HepG2 (cell line): Measurements from ENCODE around the gene SEMA4C. TPM values are rescaled to one million over a fixed set of nuclear protein-coding genes. Genes with fewer than 3 reads are reported as not detected.

ENCODE experiments used
- ATAC-seq: fragments of 200-7000 bp; cut with Tn5 transposase; 3 replicates; pipeline ENCODE4 v1.9.1; 2020; ENCODE audit warnings: mild to moderate bottlenecking, moderate library complexity
- BruUV-seq: library from RNA; stranded (reverse); fragments of 400-500 nt; replicated peaks from 2 replicates; lab custom pipeline; 2021; lab: Mats Ljungman, UMichigan
- CTCF ChIA-PET: fragments of 300-600 bp; formaldehyde crosslinking; extraction: SDS; loops from one replicate; lab custom pipeline; 2021; ENCODE audit warnings: low total read pairs, inconsistent platforms, low intra/inter-chr PET ratio; lab: Yijun Ruan, JAX
- POLR2A ChIA-PET: fragments of 350-600 bp; sonication (Branson Sonifier 250); formaldehyde crosslinking; loops from one replicate; lab custom pipeline; 2020; ENCODE audit warnings: antibody characterized with exemption, inconsistent platforms; lab: Yijun Ruan, JAX
- DNase-seq: peaks from one replicate; pipeline ENCODE4 v3.0.0-alpha.2; 2015; ENCODE audit warnings: low spot score
- FAIRE-seq: peaks from 3 replicates; lab custom pipeline; 2011; peaks lifted over from hg19 to GRCh38; lab: Jason Lieb, UNC
- H2AFZ ChIP-seq: one replicate; pipeline ENCODE4 v1.6.1; 2011; ENCODE audit warnings: low read length, inconsistent platforms
- H3K27ac ChIP-seq: fragments of 300-600 bp; 3 replicates; pipeline ENCODE4 v1.8.0; 2011; ENCODE audit warnings: mixed run types, mild to moderate bottlenecking, mixed read lengths, low read length, inconsistent platforms; ENCODE audit not compliant: insufficient read depth; ENCODE audit errors: extremely low read length
- H3K27me3 ChIP-seq, 2 experiments: fragments of 200-600 bp in 1 of 2; 2 replicates in 1 of 2; 3 replicates in 1 of 2; pipeline versions ENCODE4 v1.6.0 to v1.8.0; 2011; ENCODE audit warnings: low read length in 2 of 2, mild to moderate bottlenecking in 2 of 2, moderate library complexity in 2 of 2, inconsistent platforms in 1 of 2; ENCODE audit not compliant: insufficient read depth in 2 of 2, control insufficient read depth in 1 of 2
- H3K36me3 ChIP-seq, 2 experiments: fragments of 200-600 bp in 1 of 2; replicated peaks in 1 of 2; 2 replicates in 1 of 2; 3 replicates in 1 of 2; pipeline versions ENCODE4 v1.5.1 to v1.8.0; 2011; ENCODE audit warnings: low read length in 2 of 2, inconsistent platforms in 1 of 2; ENCODE audit not compliant: insufficient read depth in 2 of 2, control insufficient read depth in 1 of 2
- H3K4me1 ChIP-seq: 2 replicates; pipeline ENCODE4 v1.5.1; 2012; ENCODE audit warnings: low read length, inconsistent platforms; ENCODE audit not compliant: insufficient read depth
- H3K4me2 ChIP-seq: 2 replicates; pipeline ENCODE4 v1.6.0; 2011; ENCODE audit warnings: low read depth, low read length, inconsistent platforms
- H3K4me3 ChIP-seq, 3 experiments: fragments of 200-600 bp in 1 of 3; sonication (generic), shearing (Covaris generic) in 1 of 3; replicated peaks in 1 of 3; 2 replicates each; pipeline ENCODE4 v1.5.1; 2011 to 2016; ENCODE audit warnings: low read length in 3 of 3, inconsistent platforms in 2 of 3, low read depth in 2 of 3, mild to moderate bottlenecking in 2 of 3, control low read depth in 1 of 3, mixed read lengths in 1 of 3; ENCODE audit not compliant: insufficient read depth in 1 of 3
- H3K79me2 ChIP-seq: one replicate; pipeline ENCODE4 v1.6.1; 2011; ENCODE audit warnings: low read length, inconsistent platforms; ENCODE audit not compliant: insufficient read depth
- H3K9ac ChIP-seq: 2 replicates; pipeline ENCODE4 v1.6.0; 2011; ENCODE audit warnings: mild to moderate bottlenecking, low read depth, low read length, inconsistent platforms; ENCODE audit not compliant: insufficient read depth
- H3K9me3 ChIP-seq: 2 replicates; pipeline ENCODE4 v1.5.1; 2012; ENCODE audit warnings: mild to moderate bottlenecking, low read length
- H4K20me1 ChIP-seq: 2 replicates; pipeline ENCODE4 v1.6.0; 2011; ENCODE audit warnings: inconsistent platforms, mild to moderate bottlenecking, low read length, moderate library complexity; ENCODE audit not compliant: insufficient read depth
- AGO2 ChIP-seq: fragments of 200-400 bp; formaldehyde crosslinking; optimal IDR thresholded peaks from 2 replicates; pipeline ENCODE3; 2017; ENCODE audit warnings: mild to moderate bottlenecking, low read depth, low read length, moderate library complexity
- BCL6 ChIP-seq: IDR thresholded peaks from 2 replicates; pipeline ENCODE4 v1.6.1; 2016; ENCODE audit warnings: missing genetic modification reagents, missing compliant biosample characterization
- BHLHE40 ChIP-seq: IDR thresholded peaks from 2 replicates; pipeline ENCODE4 v1.6.1; 2011; ENCODE audit warnings: low read length, improper control_type of control experiment
- FUBP1 ChIP-seq: sonication (generic); formaldehyde crosslinking; IDR thresholded peaks from 2 replicates; pipeline ENCODE4 v1.5.1; 2020; ENCODE audit warnings: missing genetic modification reagents, mild to moderate bottlenecking, borderline replicate concordance
- GTF2F1 ChIP-seq: fragments of 150-350 bp; IDR thresholded peaks from 2 replicates; pipeline ENCODE4 v1.6.1; 2014; ENCODE audit warnings: low read length
- IRF2 ChIP-seq: IDR thresholded peaks from 2 replicates; pipeline ENCODE4 v1.6.1; 2018; ENCODE audit warnings: missing genetic modification reagents, missing compliant biosample characterization
- MLLT10 ChIP-seq: sonication (generic); formaldehyde crosslinking; IDR thresholded peaks from 2 replicates; pipeline ENCODE4 v1.4.0; 2020; ENCODE audit warnings: missing genetic modification reagents
- NFIC ChIP-seq: IDR thresholded peaks from 2 replicates; pipeline ENCODE4 v1.6.1; 2012; ENCODE audit warnings: mild to moderate bottlenecking, low read length, inconsistent platforms
- NFKBIZ ChIP-seq: IDR thresholded peaks from 2 replicates; pipeline ENCODE4 v1.6.1; 2018; ENCODE audit warnings: missing genetic modification reagents, missing compliant biosample characterization
- POLR2A ChIP-seq, 2 experiments: IDR thresholded peaks; 2 replicates each; pipeline ENCODE4 v1.6.1; 2011; ENCODE audit warnings: low read depth in 2 of 2, low read length in 2 of 2, mild to moderate bottlenecking in 1 of 2, moderate library complexity in 1 of 2; ENCODE audit not compliant: insufficient read depth in 1 of 2
- ZNF335 ChIP-seq: sonication (generic); formaldehyde crosslinking; IDR thresholded peaks from 2 replicates; pipeline ENCODE4 v1.4.0; 2020; ENCODE audit warnings: missing genetic modification reagents
- WGBS: methylation state at CpG from one replicate; pipeline ENCODE4 v1.1.6; 2017; ENCODE audit warnings: low lambda C conversion rate; 5-methylcytosine and 5-hydroxymethylcytosine counted together
- in situ Hi-C: cut with HindIII; loops from 2 replicates; pipeline ENCODE4 v1.10.0; 2017; ENCODE audit warnings: low pct_unique_long_range_greater_than_20kb; ENCODE audit not compliant: extremely low pct_ligation_motif_present
- intact Hi-C: fragments of 100-400 bp; cut with micrococcal nuclease; formaldehyde crosslinking; loops from one replicate; pipeline ENCODE4 v1.10.0; 2022; ENCODE audit not compliant: unreplicated experiment
- polyA plus RNA-seq, 8 experiments: library from polyadenylated mRNA; depleted of rRNA in 3 of 8; stranded (reverse) in 7 of 8; unstranded in 1 of 8; fragments of >200 nt; fragmentation: Illumina TruSeq in 4 of 8; extraction: Trizol in 4 of 8; gene quantifications; 2 replicates each; pipeline versions ENCODE4 v1.2.1 to v1.2.3, GENCODE V29; 2011 to 2016; ENCODE audit warnings: low read depth in 4 of 8, missing spikeins in 1 of 8, mixed read lengths in 1 of 8; ENCODE audit not compliant: insufficient read depth in 1 of 8
- total RNA-seq, 5 experiments: library from RNA; depleted of rRNA; stranded (reverse); fragments of >200 nt; fragmentation: Illumina TruSeq; extraction: Trizol; gene quantifications; 2 replicates each; pipeline ENCODE4 v1.2.3, GENCODE V29; 2016; ENCODE audit warnings: low read depth in 1 of 5

Gene SEMA4C
- total and polyA plus RNA-seq, 2 of the 13 experiments (the other 11 are each of a cell fraction or from before 2014, with no cell fraction given) = 25.9 to 46.6 TPM

DNA sequence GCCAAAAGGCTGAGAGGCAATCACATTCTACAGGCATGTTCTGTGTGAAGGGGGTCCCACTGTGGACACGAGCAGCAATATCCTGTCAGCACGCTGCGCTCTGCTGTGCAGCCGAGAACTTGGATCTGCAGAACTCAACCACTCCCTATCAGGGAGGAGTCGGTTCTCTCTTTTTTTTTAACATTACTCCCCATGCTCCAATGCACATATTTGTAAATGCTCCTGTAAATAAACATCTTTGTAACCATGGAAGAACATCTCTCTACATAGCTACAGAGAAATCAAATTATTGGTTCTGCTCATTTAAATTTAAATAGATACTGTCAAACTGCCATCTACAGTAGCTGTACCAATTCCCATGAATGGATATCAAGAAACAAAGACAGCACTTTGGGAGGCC is 23.1 kb downstream of the SEMA4C start (continued):
- no peak for TF ChIP-seq NFIC
- no peak for TF ChIP-seq FUBP1 (CRISPR knock-in tag)

DNA sequence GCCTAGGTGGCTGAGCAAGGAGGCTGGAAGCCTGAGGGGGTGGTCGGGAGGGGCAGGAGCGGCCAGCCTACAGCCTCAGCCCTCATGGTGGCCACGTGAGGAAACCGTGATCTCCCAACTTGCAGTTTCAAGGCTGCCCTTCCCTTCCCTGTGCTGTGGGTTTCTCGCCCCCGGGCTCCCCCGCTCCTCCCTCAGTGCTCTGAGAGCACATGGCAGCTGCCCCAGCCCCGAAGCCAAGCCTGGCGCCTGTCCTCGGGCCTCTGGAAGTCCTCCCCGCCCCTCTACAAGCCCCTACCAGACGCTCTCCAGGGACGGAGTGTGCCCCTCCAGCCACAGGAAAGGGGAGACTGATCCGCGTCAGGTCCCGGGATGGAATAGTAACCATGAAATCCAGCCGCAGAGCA is 25.5 kb downstream of the SEMA4C start:
- H3K9me3 ChIP-seq = no peaks in the 10 kb centered on the region
- POLR2A ChIA-PET = interaction anchor here (0.9 kb wide), 1 partner anchor 24 kb away, joined by 4 read pairs; no protein-coding TSS in a partner anchor
- no peak overlapping the region for H2AFZ ChIP-seq
- no peaks in the 10 kb centered on the region for H4K20me1 ChIP-seq
- intact Hi-C loops (no loop called here), in situ Hi-C loops (no loop called here)
- no peaks in the 10 kb centered on the region for H3K79me2 ChIP-seq
- no peaks in the 10 kb centered on the region for H3K27me3 ChIP-seq
- BruUV-seq = no TSS peak
- no peak overlapping the region for H3K9ac ChIP-seq
- H3K4me2 ChIP-seq = no peak overlapping the region
- peaks cover 5 to 7% of the 10 kb centered on the region in 2 experiments; a peak in 4 of 5 replicates for H3K36me3 ChIP-seq
- WGBS = 93% methylated on average over 17 of the region's 17 CpGs
- peaks cover 14% of the 10 kb centered on the region for H3K4me1 ChIP-seq
- TF ChIP-seq BCL6 (no peak), POLR2A (IDR thresholded peaks at IDR 0.05; ENCODE audit: insufficient read depth in 1 of 2, low read depth in 2 of 2, low read length in 2 of 2) (0 out of 4 replicates have a peak, but pooled peaks of 1 of the 2 experiments have one; percentile 30), BHLHE40 (no peak), GTF2F1 (no peak), NFKBIZ (CRISPR knock-in tag) (no peak), ZNF335 (no peak), AGO2 (peak; percentile 75), MLLT10 (CRISPR knock-in tag) (no peak), IRF2 (CRISPR knock-in tag) (no peak)
- no peak for DNase-seq
- H3K4me3 ChIP-seq = no peak overlapping the region
- CTCF ChIA-PET = no interaction called here
- no peak for FAIRE-seq
- no peak overlapping the region for H3K27ac ChIP-seq
- ATAC-seq = no peak
